AG08396 (cell line): ENCODE results near the gene ASB10.

Source experiments
- DNase-seq: peaks from one replicate; pipeline ENCODE4 v3.0.0; 2012; ENCODE audit warnings: low spot score, mixed read lengths

The ASB10 gene

DNA sequence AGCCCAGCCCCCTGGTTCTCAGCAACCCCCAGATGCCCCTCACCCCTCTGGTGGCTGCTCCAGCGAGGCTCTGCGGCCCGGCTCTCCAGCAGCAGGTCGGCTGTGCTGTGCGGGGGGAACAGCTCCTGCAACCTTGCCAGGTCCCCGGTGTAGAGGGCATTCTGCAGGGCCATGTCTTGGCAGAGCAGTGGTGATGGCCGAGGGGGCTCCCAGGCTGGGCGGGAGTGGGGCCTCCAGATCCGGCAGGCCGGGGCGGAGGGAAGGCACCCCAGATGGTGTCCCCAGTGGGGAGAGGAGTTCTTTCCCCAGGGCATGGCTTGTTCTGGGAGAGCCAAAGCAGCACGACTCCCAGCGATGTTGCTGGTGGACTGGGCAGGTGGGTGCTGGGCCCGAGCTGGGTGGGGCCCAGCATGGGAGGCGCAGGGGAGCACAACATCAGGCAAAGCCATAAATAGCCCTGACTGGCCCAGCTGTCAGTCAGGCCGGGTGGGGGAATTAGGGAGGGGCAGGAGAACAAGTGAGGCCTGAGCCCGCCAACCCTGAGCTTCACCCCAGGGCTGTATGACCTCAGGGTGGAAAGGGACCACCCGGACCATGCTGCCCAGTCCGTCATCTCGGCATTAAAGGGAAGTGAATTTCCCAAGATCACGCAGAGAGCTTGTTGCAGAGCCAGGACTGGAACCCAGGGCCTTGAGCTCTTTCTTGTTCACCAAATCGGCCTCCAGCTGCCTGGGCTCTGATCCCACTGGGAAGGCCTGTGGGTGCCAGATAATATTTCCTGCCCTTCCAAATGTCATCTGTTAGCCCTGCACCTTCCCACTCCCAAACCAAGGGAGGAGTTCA is 580 bp upstream of the ASB10 start:
- no peak for DNase-seq

DNA sequence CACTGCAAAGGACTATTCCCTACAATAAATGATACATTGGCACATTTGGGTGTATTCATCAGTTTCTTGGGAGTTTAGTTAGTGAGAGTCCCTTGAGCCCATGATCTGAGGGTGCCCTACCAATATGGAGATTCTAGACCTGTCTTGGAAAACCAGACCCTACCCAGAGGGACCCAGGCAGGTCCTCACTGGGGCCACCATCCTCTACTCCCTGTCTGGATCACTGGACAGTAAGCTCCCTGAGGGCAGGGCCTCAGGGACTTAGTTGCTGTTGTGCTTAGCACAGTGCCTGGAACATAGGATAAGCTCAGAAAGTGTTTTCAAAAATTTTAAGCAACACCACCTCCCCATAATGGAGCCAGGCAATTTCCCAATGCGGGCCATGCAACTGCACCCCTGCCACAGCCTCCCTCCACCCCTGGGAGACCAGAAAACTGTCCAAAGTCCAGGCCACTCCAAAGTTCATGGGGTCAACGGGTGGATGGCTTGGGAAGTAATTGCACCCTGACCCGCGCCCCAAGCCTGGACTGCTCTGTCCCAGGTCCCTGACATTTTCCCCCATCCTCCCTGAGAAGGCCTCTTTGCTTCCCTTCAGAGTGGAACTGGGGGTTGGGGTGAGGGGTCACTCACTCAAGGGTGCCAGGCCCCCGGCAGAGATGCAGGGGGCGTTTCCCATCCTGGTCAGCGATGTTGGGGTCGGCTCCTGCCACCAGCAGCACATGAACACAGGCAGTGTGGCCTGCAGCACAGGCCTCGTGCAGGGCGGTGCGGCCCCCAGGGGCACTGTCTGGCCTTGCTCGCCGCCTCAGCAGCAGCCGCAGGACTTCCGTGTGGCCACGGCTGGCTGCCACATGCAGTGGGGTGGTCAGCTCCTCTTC is 1.0 kb downstream of the ASB10 start:
- DNase-seq = no peak

GRCh38 chr7:151181011-151181431 is 6.0 kb downstream of the ASB10 start:
- DNase-seq = no peak

DNA sequence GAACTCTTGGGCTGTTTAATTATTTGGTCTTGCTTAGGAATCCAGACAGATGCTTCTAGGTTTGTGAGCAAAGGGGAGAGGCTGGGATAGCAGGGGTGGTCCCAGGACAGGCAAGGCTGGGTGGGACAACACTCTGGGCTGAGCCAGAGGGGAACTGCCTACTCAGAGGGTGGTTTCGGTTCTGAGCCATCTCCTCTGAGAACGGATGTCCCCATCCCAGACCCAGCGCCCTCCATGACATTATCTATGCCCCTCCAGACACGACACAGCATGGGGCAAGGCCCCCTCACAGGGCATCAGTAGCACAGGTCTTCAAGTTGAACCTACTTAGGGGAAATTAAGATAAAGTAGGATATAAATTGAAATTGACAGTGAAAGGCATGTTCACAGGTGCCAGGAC is 7.1 kb downstream of the ASB10 start:
- no peak for DNase-seq

- DNase-seq = no peak
Measured at GRCh38 chr7:151179287-151179860, 7.7 kb downstream of the ASB10 start.

DNA sequence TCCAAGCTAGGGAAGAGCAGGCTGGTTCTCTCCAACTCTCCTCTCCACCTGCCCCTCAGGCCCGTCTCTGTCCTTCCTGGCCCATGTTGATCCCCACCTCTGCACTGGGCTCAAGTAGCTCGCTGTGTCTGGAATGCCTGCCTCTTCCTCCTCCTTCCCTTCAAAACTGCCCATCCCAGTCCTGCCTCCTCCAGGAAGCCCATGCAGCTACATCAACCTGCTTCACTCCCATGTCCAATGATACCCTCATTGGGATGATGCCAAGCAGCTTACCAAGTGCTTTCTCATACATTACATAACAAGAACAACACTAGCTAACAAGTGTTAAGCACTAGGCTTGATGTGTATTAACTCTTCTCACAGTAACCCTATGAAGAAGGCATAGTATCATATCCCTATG is 8.2 kb downstream of the ASB10 start:
- DNase-seq = no peak

DNA sequence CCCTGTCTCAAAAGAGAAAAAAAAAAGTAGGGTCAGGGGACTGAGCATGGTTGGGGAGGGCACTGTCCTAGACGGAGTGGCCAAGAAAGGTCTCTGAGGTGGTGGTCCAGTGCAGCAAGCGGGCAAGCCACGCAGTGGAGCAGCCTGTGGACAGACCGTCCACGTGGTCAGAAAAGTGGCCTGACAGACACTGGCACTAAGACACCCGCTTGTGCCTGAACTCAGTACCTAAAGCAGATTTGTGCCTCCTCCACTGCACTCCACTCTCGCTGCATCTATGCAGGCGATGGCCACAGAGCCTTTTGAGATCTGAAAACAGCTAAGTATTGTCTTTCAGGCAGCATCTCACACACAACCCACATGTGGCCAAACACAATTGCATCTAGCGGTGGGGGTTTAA is 8.8 kb downstream of the ASB10 start:
- no peak for DNase-seq

DNA sequence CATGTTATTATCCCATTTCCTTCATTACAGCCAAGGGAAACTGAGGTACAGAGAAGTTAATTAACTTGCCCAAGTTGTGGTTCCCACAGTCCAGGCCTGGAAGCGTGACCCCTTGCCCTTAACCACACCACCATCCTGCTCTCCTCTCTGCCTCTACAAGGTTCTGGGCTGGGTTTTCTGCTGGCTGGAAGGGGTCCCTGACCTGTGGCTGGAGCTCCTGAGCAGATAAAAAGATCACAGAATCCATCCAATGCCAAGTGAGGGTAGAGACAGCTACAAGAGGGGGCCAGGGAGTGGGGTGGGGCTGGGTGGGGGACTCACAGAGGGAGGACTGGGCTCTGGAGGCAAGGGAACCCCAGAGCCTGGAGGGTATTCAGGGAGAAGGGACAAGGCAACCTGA is 9.7 kb downstream of the ASB10 start:
- no peak for DNase-seq

DNA sequence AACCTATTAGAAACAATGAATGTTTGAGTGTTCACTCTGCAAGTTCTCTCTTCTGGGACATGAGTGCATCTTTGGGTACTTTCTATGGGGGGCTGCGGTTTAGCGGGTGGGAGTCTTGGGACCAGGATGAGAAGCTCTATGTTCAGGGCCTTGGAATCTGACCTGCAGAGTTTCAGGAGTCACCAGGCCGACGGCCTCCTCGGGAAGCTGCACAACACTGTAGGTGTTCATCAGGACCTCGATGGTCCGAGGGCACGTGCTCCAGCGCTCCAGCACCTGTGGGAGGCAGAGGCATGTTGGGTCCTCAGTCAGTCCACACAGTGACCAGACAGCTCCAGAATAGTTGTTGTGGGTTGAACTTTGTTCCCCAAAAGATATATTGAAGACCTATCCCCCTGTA is 10.6 kb downstream of the ASB10 start:
- no peak for DNase-seq

DNA sequence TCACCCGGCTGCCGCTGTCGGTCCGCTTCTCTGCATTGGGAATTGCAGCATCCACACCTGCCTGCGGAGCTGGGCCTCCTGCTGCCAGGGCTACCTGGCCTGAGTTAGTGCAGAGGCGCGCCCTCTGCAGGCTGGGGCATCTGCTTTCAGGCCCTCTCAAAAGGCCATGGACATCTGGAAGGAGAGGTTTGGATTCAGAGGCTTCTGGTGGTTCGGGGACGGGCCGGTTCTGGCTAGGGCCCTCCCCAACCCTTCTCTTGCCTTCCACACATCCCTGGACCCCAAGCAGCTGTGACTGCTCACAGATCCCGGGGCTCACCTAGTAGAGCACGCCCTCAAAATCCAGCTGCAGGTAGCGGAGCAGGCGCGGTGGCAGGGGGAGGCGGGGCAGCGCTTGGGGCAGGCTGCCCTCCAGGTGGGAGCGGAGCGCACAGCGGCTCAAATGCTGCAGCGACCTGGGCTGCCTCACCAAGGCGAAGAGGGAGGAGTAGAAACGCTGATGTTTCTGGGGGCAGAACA is 11.2 kb downstream of the ASB10 start:
- DNase-seq = no peak

DNA sequence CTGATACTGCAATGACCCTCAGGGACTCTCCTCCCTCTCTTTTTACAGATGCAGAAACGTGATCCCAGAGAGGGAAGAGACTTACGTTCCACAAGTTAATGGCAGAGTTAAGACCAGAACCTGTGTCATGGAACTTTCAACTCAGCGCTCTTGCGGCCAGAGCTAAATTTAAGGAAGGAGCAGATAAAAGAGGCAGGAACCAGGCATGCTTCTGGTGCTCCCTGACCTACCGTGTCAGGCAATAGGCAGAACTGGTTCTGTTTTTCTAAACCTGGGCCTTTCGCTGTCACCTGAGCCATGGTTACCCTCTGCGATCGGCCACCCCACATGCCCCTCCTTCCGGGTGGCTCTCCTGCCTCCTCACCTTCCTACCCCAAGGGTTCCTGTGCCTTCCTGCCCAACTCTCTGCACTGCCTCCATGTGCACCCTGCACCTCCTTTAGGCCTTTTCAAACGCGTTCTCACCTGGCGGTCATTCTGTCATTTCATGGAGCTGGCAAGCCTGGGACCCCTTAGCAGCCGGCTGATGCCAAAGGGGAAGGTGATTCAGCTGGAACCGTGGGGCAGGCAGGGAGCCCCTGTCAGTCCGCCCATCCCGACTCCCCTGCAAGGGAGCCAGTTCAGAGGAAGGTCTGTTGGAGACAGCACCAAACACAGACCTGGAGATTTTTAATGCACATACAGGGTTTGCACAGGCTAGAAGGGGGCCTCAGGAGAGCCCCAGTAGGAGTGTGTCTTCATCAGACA is 11.8 kb downstream of the ASB10 start:
- no peak for DNase-seq

GRCh38 chr7:151174246-151175046 is 12.6 kb downstream of the ASB10 start:
- DNase-seq = no peak

GRCh38 chr7:151173386-151174245 is 13.4 kb downstream of the ASB10 start:
- no peak for DNase-seq

DNA sequence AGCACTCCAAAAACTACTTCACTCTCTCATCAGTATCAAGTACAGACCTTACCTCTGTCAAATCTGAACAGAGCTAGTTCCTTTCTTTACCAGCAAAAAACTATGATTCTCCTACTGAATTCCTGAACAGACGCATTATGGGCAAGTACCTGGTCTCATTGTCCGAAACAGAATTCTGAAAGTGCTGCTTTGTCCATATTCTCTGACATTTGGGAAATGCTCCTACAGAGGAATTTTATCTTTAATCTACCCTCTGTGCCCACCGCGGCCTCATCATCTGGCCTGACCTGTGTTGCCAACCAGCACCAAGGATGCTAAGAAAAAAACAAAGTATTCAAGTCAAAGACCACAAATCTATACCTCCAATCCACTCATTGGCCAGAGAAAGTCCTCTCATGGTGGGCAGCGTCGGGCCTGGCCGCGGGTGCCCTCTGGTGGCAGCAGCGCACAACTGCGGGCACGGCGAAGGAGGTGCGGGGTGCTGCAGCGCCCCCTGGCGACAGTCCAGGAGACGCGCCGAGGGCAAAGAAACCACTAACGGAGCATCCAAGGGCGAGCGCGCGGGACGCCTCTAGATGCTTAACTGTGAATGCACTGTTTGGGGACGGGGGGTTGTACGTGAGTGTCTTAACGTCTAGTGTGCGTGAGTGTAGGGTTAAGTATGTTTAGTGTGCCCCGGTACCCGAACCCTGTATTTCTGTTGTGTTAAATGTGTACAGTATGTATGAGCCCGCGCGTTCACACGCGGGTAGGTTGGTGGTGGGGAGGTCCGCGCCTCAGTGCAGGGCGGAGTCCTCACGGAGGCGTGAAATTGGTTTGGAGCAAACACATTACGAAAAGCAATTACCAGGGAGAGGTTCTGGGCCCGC is 14.5 kb downstream of the ASB10 start:
- peak; percentile 95 for DNase-seq

DNA sequence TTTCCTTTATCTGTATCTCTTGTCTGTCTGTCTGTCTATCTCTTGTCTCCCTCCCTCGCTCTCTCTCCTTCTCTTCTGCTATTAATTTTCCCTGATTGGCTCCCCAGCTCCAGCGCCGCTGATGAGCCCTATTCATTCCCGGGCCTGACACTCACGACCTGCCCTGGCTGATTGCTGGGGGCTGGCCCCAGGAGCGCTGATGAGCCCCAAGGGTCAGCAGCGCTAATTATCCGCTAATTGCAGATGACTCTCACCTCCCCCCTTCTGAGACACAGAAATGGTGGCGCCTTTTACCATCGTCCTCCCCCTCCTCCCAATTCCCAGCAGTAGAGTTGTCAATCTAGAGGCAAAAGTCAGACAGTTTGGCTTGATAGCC is 18.3 kb downstream of the ASB10 start:
- DNase-seq = no peak

- DNase-seq = peak; percentile 52
Measured at GRCh38 chr7:151168003-151168786, 18.9 kb downstream of the ASB10 start.

GRCh38 chr7:151167197-151167961 is 19.7 kb downstream of the ASB10 start, which contains the start of gene GBX1:
Gene GBX1 (minus strand): TSS chr7:151167694. CDS start chr7:151167548, 146 bp downstream.
- no peak for DNase-seq
